ENCODE results near the gene MAST4. TPM values are rescaled to one million over a fixed set of nuclear protein-coding genes. Genes with fewer than 3 reads are reported as not detected.

Gene MAST4
- total RNA-seq, 1 donor from 2014 or later: 19.1 TPM

- no peaks in the 10 kb centered on the region for H3K36me3 ChIP-seq (ENCODE audit: control insufficient read depth, insufficient read depth, low read length)
- peak; percentile 77 for DNase-seq (ENCODE audit: low read depth)
- no peak overlapping the region for H3K4me3 ChIP-seq (ENCODE audit: low read depth, low read length)
- TF ChIP-seq CTCF (IDR thresholded peaks at IDR 0.05; ENCODE audit: insufficient read depth, low read length, poor library complexity, severe bottlenecking): no peak
- H3K27me3 ChIP-seq (ENCODE audit: control insufficient read depth, insufficient read depth, low read length): no peaks in the 10 kb centered on the region
Observed at GRCh38 chr5:66553916-66554575, 42.1 kb upstream of the MAST4 start.

GRCh38 chr5:66554884-66555283 is 41.3 kb upstream of the MAST4 start:
- Histone ChIP-seq H3K4me3 (ENCODE audit: low read depth, low read length) (no peak overlapping the region), H3K27me3 (ENCODE audit: control insufficient read depth, insufficient read depth, low read length) (no peaks in the 10 kb centered on the region), H3K36me3 (ENCODE audit: control insufficient read depth, insufficient read depth, low read length) (no peaks in the 10 kb centered on the region)
- no peak for DNase-seq (ENCODE audit: low read depth)
- TF ChIP-seq CTCF (IDR thresholded peaks at IDR 0.05; ENCODE audit: insufficient read depth, low read length, poor library complexity, severe bottlenecking): no peak

GRCh38 chr5:66558560-66558959 is 37.6 kb upstream of the MAST4 start:
- DNase-seq (ENCODE audit: low read depth): no peak
- Histone ChIP-seq H3K4me3 (ENCODE audit: low read depth, low read length) (no peak overlapping the region), H3K27me3 (ENCODE audit: control insufficient read depth, insufficient read depth, low read length) (no peaks in the 10 kb centered on the region), H3K36me3 (ENCODE audit: control insufficient read depth, insufficient read depth, low read length) (no peaks in the 10 kb centered on the region)
- TF ChIP-seq CTCF (IDR thresholded peaks at IDR 0.05; ENCODE audit: insufficient read depth, low read length, poor library complexity, severe bottlenecking): no peak

GRCh38 chr5:66560371-66560770 is 35.8 kb upstream of the MAST4 start:
- no peak for DNase-seq (ENCODE audit: low read depth)
- TF ChIP-seq CTCF (IDR thresholded peaks at IDR 0.05; ENCODE audit: insufficient read depth, low read length, poor library complexity, severe bottlenecking): no peak
- Histone ChIP-seq H3K4me3 (ENCODE audit: low read depth, low read length) (no peak overlapping the region), H3K36me3 (ENCODE audit: control insufficient read depth, insufficient read depth, low read length) (no peaks in the 10 kb centered on the region), H3K27me3 (ENCODE audit: control insufficient read depth, insufficient read depth, low read length) (no peaks in the 10 kb centered on the region)

GRCh38 chr5:66561256-66561990 is 34.8 kb upstream of the MAST4 start:
- no peak overlapping the region for H3K4me3 ChIP-seq (ENCODE audit: low read depth, low read length)
- H3K27me3 ChIP-seq (ENCODE audit: control insufficient read depth, insufficient read depth, low read length): no peaks in the 10 kb centered on the region
- H3K36me3 ChIP-seq (ENCODE audit: control insufficient read depth, insufficient read depth, low read length): no peaks in the 10 kb centered on the region
- DNase-seq (ENCODE audit: low read depth): no peak
- TF ChIP-seq CTCF (IDR thresholded peaks at IDR 0.05; ENCODE audit: insufficient read depth, low read length, poor library complexity, severe bottlenecking): no peak

Data from kidney epithelial cell (primary cell).